IMR-90 (cell line): Measurements from ENCODE around the gene PLA2G4D. TPM values are rescaled to one million over a fixed set of nuclear protein-coding genes. Genes with fewer than 3 reads are reported as not detected.

Source experiments
- ATAC-seq: fragments of 200-7000 bp; cut with Tn5 transposase; 2 replicates; pipeline ENCODE4 v1.9.1; 2020; ENCODE audit warnings: low read depth, mild to moderate bottlenecking, moderate library complexity
- BruUV-seq: library from RNA; stranded (reverse); fragments of 400-500 nt; replicated peaks from 2 replicates; lab custom pipeline; 2021; lab: Mats Ljungman, UMichigan
- CTCF ChIA-PET: fragments of 300-600 bp; formaldehyde crosslinking; extraction: SDS; loops from one replicate; lab custom pipeline; 2021; ENCODE audit warnings: antibody characterized with exemption; lab: Yijun Ruan, JAX
- POLR2A ChIA-PET: fragments of 300-600 bp; sonication (Branson Sonifier 250); formaldehyde crosslinking; loops from one replicate; lab custom pipeline; 2022; ENCODE audit warnings: antibody characterized with exemption; ENCODE audit not compliant: unreplicated experiment; lab: Charles Lee
- DNase-seq: peaks from one replicate; pipeline ENCODE4 v3.0.0; 2013
- H2AFZ ChIP-seq: replicated peaks from 2 replicates; pipeline ENCODE3; 2013; ENCODE audit warnings: low read length, mild to moderate bottlenecking; ENCODE audit not compliant: poor library complexity
- H2AK5ac ChIP-seq: 2 replicates; pipeline ENCODE4 v1.6.1; 2013; ENCODE audit warnings: low read depth, low read length, inconsistent platforms
- H2AK9ac ChIP-seq: replicated peaks from 2 replicates; pipeline ENCODE3; 2013; ENCODE audit warnings: mild to moderate bottlenecking, low read depth, low read length, moderate library complexity; ENCODE audit not compliant: poor library complexity
- H2BK120ac ChIP-seq: 2 replicates; pipeline ENCODE4 v1.6.1; 2013; ENCODE audit warnings: low read depth, low read length, inconsistent platforms
- H2BK15ac ChIP-seq: 3 replicates; pipeline ENCODE4 v1.6.1; 2013; ENCODE audit warnings: low read depth, low read length, inconsistent platforms
- H2BK20ac ChIP-seq: 2 replicates; pipeline ENCODE4 v1.6.1; 2013; ENCODE audit warnings: low read depth, mild to moderate bottlenecking, inconsistent platforms, low read length, moderate library complexity
- H2BK5ac ChIP-seq: 2 replicates; pipeline ENCODE4 v1.6.1; 2013; ENCODE audit warnings: mild to moderate bottlenecking, low read depth, low read length, inconsistent platforms; ENCODE audit not compliant: poor library complexity, severe bottlenecking
- H3K14ac ChIP-seq: replicated peaks from 2 replicates; pipeline ENCODE4 v1.6.1; 2013; ENCODE audit warnings: low read depth, low read length, inconsistent platforms
- H3K18ac ChIP-seq: 2 replicates; pipeline ENCODE4 v1.6.1; 2013; ENCODE audit warnings: low read depth, low read length, control low read depth
- H3K23ac ChIP-seq: 2 replicates; pipeline ENCODE4 v1.6.1; 2013; ENCODE audit warnings: low read depth, low read length, inconsistent platforms
- H3K27ac ChIP-seq: 2 replicates; pipeline ENCODE4 v1.5.1; 2013; ENCODE audit warnings: mild to moderate bottlenecking, control low read depth, low read length; ENCODE audit not compliant: insufficient read depth
- H3K27me3 ChIP-seq: 2 replicates; pipeline ENCODE4 v1.6.1; 2013; ENCODE audit warnings: low read length; ENCODE audit not compliant: control insufficient read depth, insufficient read depth
- H3K36me3 ChIP-seq: 2 replicates; pipeline ENCODE4 v1.6.1; 2013; ENCODE audit warnings: low read length, mixed read lengths; ENCODE audit not compliant: control insufficient read depth, insufficient read depth
- H3K4ac ChIP-seq: 2 replicates; pipeline ENCODE4 v1.6.1; 2013; ENCODE audit warnings: low read depth, low read length, inconsistent platforms
- H3K4me1 ChIP-seq: 2 replicates; pipeline ENCODE4 v1.6.1; 2013; ENCODE audit warnings: low read length, mixed read lengths; ENCODE audit not compliant: control insufficient read depth, insufficient read depth
- H3K4me2 ChIP-seq: 2 replicates; pipeline ENCODE4 v1.6.1; 2013; ENCODE audit warnings: low read depth, mild to moderate bottlenecking, control low read depth, low read length, moderate library complexity
- H3K4me3 ChIP-seq: 2 replicates; pipeline ENCODE4 v1.5.1; 2013; ENCODE audit warnings: low read depth, mild to moderate bottlenecking, control low read depth, low read length, moderate library complexity; ENCODE audit not compliant: insufficient read depth
- H3K56ac ChIP-seq: 2 replicates; pipeline ENCODE4 v1.6.1; 2013; ENCODE audit warnings: low read length, inconsistent platforms; ENCODE audit not compliant: insufficient read depth; ENCODE audit errors: extremely low read depth
- H3K79me1 ChIP-seq, 2 experiments: 2 replicates each; pipeline ENCODE4 v1.6.1; 2013; ENCODE audit warnings: low read length in 2 of 2, inconsistent platforms in 1 of 2, low read depth in 1 of 2
- H3K9ac ChIP-seq: 2 replicates; pipeline ENCODE4 v1.6.1; 2013; ENCODE audit warnings: low read depth, low read length, control low read depth
- H3K9me1 ChIP-seq: 2 replicates; pipeline ENCODE4 v1.6.1; 2013; ENCODE audit warnings: low read length, inconsistent platforms; ENCODE audit not compliant: insufficient read depth
- H3K9me3 ChIP-seq: 2 replicates; pipeline ENCODE4 v1.6.1; 2013; ENCODE audit warnings: low read length; ENCODE audit not compliant: control insufficient read depth, insufficient read depth
- H4K20me1 ChIP-seq: 2 replicates; pipeline ENCODE4 v1.6.1; 2013; ENCODE audit warnings: low read length, inconsistent platforms; ENCODE audit not compliant: insufficient read depth
- H4K5ac ChIP-seq: 2 replicates; pipeline ENCODE4 v1.6.1; 2013; ENCODE audit warnings: mild to moderate bottlenecking, low read depth, low read length, control low read depth
- H4K8ac ChIP-seq, 2 experiments: 2 replicates each; pipeline ENCODE4 v1.6.1; 2013; ENCODE audit warnings: low read depth in 2 of 2, low read length in 2 of 2, control low read depth in 1 of 2, inconsistent platforms in 1 of 2
- H4K91ac ChIP-seq: 2 replicates; pipeline ENCODE4 v1.6.1; 2013; ENCODE audit warnings: low read depth, low read length, inconsistent platforms; ENCODE audit not compliant: insufficient read depth
- BHLHE40 ChIP-seq: fragments of 150-350 bp; IDR thresholded peaks from 2 replicates; pipeline ENCODE4 v1.6.1; 2016; ENCODE audit warnings: mild to moderate bottlenecking, low read depth, low read length
- CEBPB ChIP-seq: IDR thresholded peaks from 2 replicates; pipeline ENCODE4 v1.6.1; 2012; ENCODE audit warnings: low read depth, low read length, improper control_type of control experiment
- CHD1 ChIP-seq: IDR thresholded peaks from 2 replicates; pipeline ENCODE4 v1.6.1; 2012; ENCODE audit warnings: low read depth, low read length, improper control_type of control experiment
- FOS ChIP-seq: fragments of 150-350 bp; IDR thresholded peaks from 2 replicates; pipeline ENCODE4 v1.6.1; 2016; ENCODE audit warnings: low read depth, low read length
- MAFK ChIP-seq: IDR thresholded peaks from 2 replicates; pipeline ENCODE4 v1.6.1; 2012; ENCODE audit warnings: low read depth, low read length, improper control_type of control experiment
- MAZ ChIP-seq: IDR thresholded peaks from 2 replicates; pipeline ENCODE4 v1.6.1; 2012; ENCODE audit warnings: low read depth, mild to moderate bottlenecking, low read length, improper control_type of control experiment, moderate library complexity, borderline replicate concordance
- MXI1 ChIP-seq: IDR thresholded peaks from 2 replicates; pipeline ENCODE4 v1.6.1; 2012; ENCODE audit warnings: low read depth, mild to moderate bottlenecking, low read length, moderate library complexity, borderline replicate concordance
- NFE2L2 ChIP-seq: fragments of 150-350 bp; IDR thresholded peaks from 2 replicates; pipeline ENCODE4 v1.6.1; 2016; ENCODE audit warnings: low read depth, mild to moderate bottlenecking, low read length
- POLR2A ChIP-seq: IDR thresholded peaks from 2 replicates; pipeline ENCODE4 v1.6.1; 2012; ENCODE audit warnings: mild to moderate bottlenecking, low read depth, low read length
- RAD21 ChIP-seq: IDR thresholded peaks from 2 replicates; pipeline ENCODE4 v1.6.1; 2012; ENCODE audit warnings: low read length, improper control_type of control experiment
- RCOR1 ChIP-seq: IDR thresholded peaks from 2 replicates; pipeline ENCODE4 v1.6.1; 2012; ENCODE audit warnings: mild to moderate bottlenecking, low read length, improper control_type of control experiment; ENCODE audit not compliant: insufficient replicate concordance
- RFX5 ChIP-seq: IDR thresholded peaks from 2 replicates; pipeline ENCODE4 v1.8.0; 2012; ENCODE audit warnings: low read depth, mild to moderate bottlenecking, low read length, moderate library complexity
- SMC3 ChIP-seq: fragments of 150-350 bp; IDR thresholded peaks from 2 replicates; pipeline ENCODE4 v1.6.1; 2016; ENCODE audit warnings: low read depth, mild to moderate bottlenecking, antibody characterized with exemption, low read length, moderate library complexity
- whole genome bisulfite sequencing, 2 experiments: methylation state at CpG; one replicate each; pipeline versions ENCODE4 v1.1.5 to v1.1.7; 2013; ENCODE audit warnings: missing lambda C conversion rate in 2 of 2; ENCODE audit not compliant: insufficient read length in 1 of 2; ENCODE audit errors: extremely low coverage in 2 of 2; 5-methylcytosine and 5-hydroxymethylcytosine counted together
- dilution Hi-C: fragments of 300-500 bp; cut with HindIII; formaldehyde crosslinking; loops from one replicate; pipeline ENCODE4 v1.14.3; 2018; ENCODE audit warnings: low sequenced_read_pairs; ENCODE audit not compliant: unreplicated experiment
- in situ Hi-C: fragments of 300-500 bp; cut with MboI; formaldehyde crosslinking; loops from 3 replicates; pipeline ENCODE4 v1.14.3; 2019; ENCODE audit warnings: low sequenced_read_pairs, inconsistent platforms, mixed read lengths
- intact Hi-C: fragments of 100-400 bp; cut with micrococcal nuclease; formaldehyde crosslinking; loops from 2 replicates; pipeline ENCODE4 v1.10.0; 2022
- polyA plus RNA-seq, 3 experiments: library from polyadenylated mRNA; depleted of rRNA; stranded (reverse); fragments of >200 nt; gene quantifications; 2 replicates each; pipeline ENCODE4 v1.2.3, GENCODE V29; 2012; ENCODE audit warnings: low replicate concordance in 1 of 3
- total RNA-seq: library from RNA; depleted of rRNA; stranded (reverse); fragments of >200 nt; gene quantifications from 2 replicates; pipeline ENCODE4 v1.2.3, GENCODE V29; 2012
- TF ChIP-seq, protein P1 (sequence below): conservative IDR thresholded peaks from 2 replicates; pipeline ENCODE4 v1.5.1; 2012; ENCODE audit warnings: mild to moderate bottlenecking, low read depth, low read length, improper control_type of control experiment
- TF ChIP-seq, protein P2 (sequence below): fragments of 150-350 bp; IDR thresholded peaks from 2 replicates; pipeline ENCODE4 v1.6.1; 2017; ENCODE audit warnings: mild to moderate bottlenecking, antibody characterized with exemption, low read length, low read depth

The PLA2G4D gene
- total and polyA plus RNA-seq, 2 of the 4 experiments (the other 2 are of a cell fraction), result not detected

DNA sequence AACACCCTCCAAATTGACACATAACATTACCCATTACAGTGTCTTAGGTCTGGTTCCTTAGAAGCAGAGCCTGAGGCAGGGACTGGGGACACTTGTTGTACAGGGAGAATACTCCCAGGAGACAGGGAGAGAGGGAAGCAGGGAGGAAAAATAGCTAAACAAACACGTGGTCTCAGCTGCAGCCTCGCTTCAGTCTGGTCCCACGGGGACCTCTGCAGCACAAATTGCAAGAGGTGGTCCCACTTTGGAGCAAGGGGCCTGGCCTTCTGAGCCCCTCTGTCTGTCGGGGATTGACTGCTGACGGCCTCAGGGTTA is 25.0 kb upstream of the PLA2G4D start:
- intact Hi-C loops, result no loop called here
- CTCF ChIA-PET, result interaction anchor here (0.8 to 1.2 kb wide), 2 partner anchors 11 to 53 kb away, joined by 3 to 5 read pairs; no protein-coding TSS in a partner anchor

More for the DNA sequence above, 25.0 kb upstream of the PLA2G4D start:
- in situ Hi-C loops, result no loop called here
- no peak overlapping the region for H3K56ac ChIP-seq
- H4K20me1 ChIP-seq, result no peaks in the 10 kb centered on the region
- H3K4me1 ChIP-seq, result no peaks in the 10 kb centered on the region
- no TSS peak for BruUV-seq
- H2BK20ac ChIP-seq, result no peak overlapping the region
- no peak overlapping the region for H3K27ac ChIP-seq
- H2BK15ac ChIP-seq, result no peak overlapping the region
- TF ChIP-seq, protein P1, sequence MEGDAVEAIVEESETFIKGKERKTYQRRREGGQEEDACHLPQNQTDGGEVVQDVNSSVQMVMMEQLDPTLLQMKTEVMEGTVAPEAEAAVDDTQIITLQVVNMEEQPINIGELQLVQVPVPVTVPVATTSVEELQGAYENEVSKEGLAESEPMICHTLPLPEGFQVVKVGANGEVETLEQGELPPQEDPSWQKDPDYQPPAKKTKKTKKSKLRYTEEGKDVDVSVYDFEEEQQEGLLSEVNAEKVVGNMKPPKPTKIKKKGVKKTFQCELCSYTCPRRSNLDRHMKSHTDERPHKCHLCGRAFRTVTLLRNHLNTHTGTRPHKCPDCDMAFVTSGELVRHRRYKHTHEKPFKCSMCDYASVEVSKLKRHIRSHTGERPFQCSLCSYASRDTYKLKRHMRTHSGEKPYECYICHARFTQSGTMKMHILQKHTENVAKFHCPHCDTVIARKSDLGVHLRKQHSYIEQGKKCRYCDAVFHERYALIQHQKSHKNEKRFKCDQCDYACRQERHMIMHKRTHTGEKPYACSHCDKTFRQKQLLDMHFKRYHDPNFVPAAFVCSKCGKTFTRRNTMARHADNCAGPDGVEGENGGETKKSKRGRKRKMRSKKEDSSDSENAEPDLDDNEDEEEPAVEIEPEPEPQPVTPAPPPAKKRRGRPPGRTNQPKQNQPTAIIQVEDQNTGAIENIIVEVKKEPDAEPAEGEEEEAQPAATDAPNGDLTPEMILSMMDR, result no peak
- TF ChIP-seq RAD21 (no peak), SMC3 (no peak), FOS (no peak), CHD1 (no peak), CEBPB (no peak), BHLHE40 (no peak), MAZ (no peak), MXI1 (no peak), POLR2A (no peak), RFX5 (no peak), RCOR1 (no peak), NFE2L2 (no peak), MAFK (no peak)
- TF ChIP-seq, protein P2, sequence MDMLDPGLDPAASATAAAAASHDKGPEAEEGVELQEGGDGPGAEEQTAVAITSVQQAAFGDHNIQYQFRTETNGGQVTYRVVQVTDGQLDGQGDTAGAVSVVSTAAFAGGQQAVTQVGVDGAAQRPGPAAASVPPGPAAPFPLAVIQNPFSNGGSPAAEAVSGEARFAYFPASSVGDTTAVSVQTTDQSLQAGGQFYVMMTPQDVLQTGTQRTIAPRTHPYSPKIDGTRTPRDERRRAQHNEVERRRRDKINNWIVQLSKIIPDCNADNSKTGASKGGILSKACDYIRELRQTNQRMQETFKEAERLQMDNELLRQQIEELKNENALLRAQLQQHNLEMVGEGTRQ, result no peak
- no peak overlapping the region for H3K14ac ChIP-seq
- DNase-seq (no peak), ATAC-seq (no peak)
- POLR2A ChIA-PET, result no interaction called here
- no peak overlapping the region for H3K4me2 ChIP-seq
- H4K8ac ChIP-seq, result no peak overlapping the region
- H2AFZ ChIP-seq, result no peak overlapping the region
- no peak overlapping the region for H2BK5ac ChIP-seq
- no peaks in the 10 kb centered on the region for H3K79me1 ChIP-seq
- no peak overlapping the region for H4K5ac ChIP-seq
- H3K23ac ChIP-seq, result no peak overlapping the region
- H2AK5ac ChIP-seq, result no peak overlapping the region
- no peak overlapping the region for H3K4me3 ChIP-seq
- H4K91ac ChIP-seq, result no peak overlapping the region
- no peaks in the 10 kb centered on the region for H3K36me3 ChIP-seq
- no peak overlapping the region for H3K18ac ChIP-seq
- H2BK120ac ChIP-seq, result no peak overlapping the region
- no peak overlapping the region for H2AK9ac ChIP-seq
- H3K4ac ChIP-seq, result no peak overlapping the region
- peaks cover 52% of the 10 kb centered on the region for H3K27me3 ChIP-seq
- dilution Hi-C loops, result no loop called here
- H3K9ac ChIP-seq, result no peak overlapping the region
- 24% methylated on average over 5 of the region's 5 CpGs; no CpG with 5 or more reads in 1 of the 2 experiments for WGBS, 2 experiments
- no peaks in the 10 kb centered on the region for H3K9me1 ChIP-seq
- H3K9me3 ChIP-seq, result no peaks in the 10 kb centered on the region; the same call in 1 of the 2 replicates
